ENCODE data around the gene STK36.

The STK36 gene

GRCh38 chr2:218671654-218672566 is at the start of gene STK36, which contains the start of gene RNF25:
Gene STK36, plus strand, starts transcription at chr2:218672086. Its CDS starts 744 bp downstream, at chr2:218672830.
Gene RNF25, minus strand, starts transcription at chr2:218672002. Its CDS starts 32 bp downstream, at chr2:218671970.
- peak; percentile 69 for DNase-seq

GRCh38 chr2:218622606-218623365 is 49.1 kb upstream of the STK36 start:
- DNase-seq = no peak

- DNase-seq = no peak
Measured at GRCh38 chr2:218623366-218623705, 48.5 kb upstream of the STK36 start.

- DNase-seq = no peak
Measured at GRCh38 chr2:218626369-218626768, 45.5 kb upstream of the STK36 start.

- no peak for DNase-seq
Measured at GRCh38 chr2:218627939-218628338, 43.9 kb upstream of the STK36 start.

GRCh38 chr2:218631837-218632236 is 40.0 kb upstream of the STK36 start:
- no peak for DNase-seq

- DNase-seq = no peak
Measured at GRCh38 chr2:218635719-218636118, 36.2 kb upstream of the STK36 start.

GRCh38 chr2:218638372-218638771 is 33.5 kb upstream of the STK36 start:
- no peak for DNase-seq

- no peak for DNase-seq
Measured at GRCh38 chr2:218642121-218642656, 29.7 kb upstream of the STK36 start.

- DNase-seq = no peak
Measured at GRCh38 chr2:218642786-218643185, 29.1 kb upstream of the STK36 start.

- DNase-seq = no peak
Measured at GRCh38 chr2:218643751-218644310, 28.1 kb upstream of the STK36 start.

- DNase-seq = no peak
Measured at GRCh38 chr2:218644721-218645120, 27.2 kb upstream of the STK36 start.

- DNase-seq = no peak
Measured at GRCh38 chr2:218645126-218645525, 26.8 kb upstream of the STK36 start.

- peak; percentile 40 for DNase-seq
Measured at GRCh38 chr2:218648088-218648786, 23.6 kb upstream of the STK36 start.

- no peak for DNase-seq
Measured at GRCh38 chr2:218648787-218649100, 23.1 kb upstream of the STK36 start.

GRCh38 chr2:218655751-218656150 is 16.1 kb upstream of the STK36 start:
- no peak for DNase-seq

GRCh38 chr2:218658671-218659257 is 13.1 kb upstream of the STK36 start:
- no peak for DNase-seq

- peak; percentile 90 for DNase-seq
Measured at GRCh38 chr2:218659258-218659987, 12.5 kb upstream of the STK36 start, which contains the start of the genes BCS1L and ZNF142. Gene BCS1L, plus strand, starts transcription at chr2:218659683. Its CDS starts 1,305 bp downstream, at chr2:218660988. Gene ZNF142, minus strand, starts transcription at chr2:218659623. Its CDS starts 3,194 bp downstream, at chr2:218656429.

GRCh38 chr2:218659988-218660358 is 11.9 kb upstream of the STK36 start:
- no peak for DNase-seq

- no peak for DNase-seq
Measured at GRCh38 chr2:218662377-218662776, 9.5 kb upstream of the STK36 start.

GRCh38 chr2:218662827-218663226 is 9.1 kb upstream of the STK36 start:
- no peak for DNase-seq

GRCh38 chr2:218663901-218664300 is 8.0 kb upstream of the STK36 start:
- DNase-seq = no peak

Data from GDM1 (cell line).